Measurements from ENCODE around the gene CPO.

The CPO gene

DNA sequence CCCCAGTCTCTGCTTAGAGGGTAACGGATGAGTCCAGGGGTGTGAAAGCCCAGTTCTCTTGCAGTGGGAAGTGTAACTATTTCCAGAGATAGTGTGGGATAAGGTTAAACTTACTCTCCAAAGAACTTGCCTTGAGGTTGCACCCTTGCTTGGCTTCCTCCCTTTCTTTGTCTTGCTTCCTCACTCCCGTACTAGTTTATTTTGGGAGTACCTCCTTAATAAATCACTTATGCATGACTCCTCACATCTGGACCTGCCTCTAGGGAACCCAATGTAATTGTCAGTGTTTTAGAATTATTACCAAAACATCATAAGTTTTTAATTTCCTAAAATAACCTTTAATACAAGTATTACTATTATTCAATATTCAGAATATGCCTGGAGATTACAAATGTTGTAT lies 35.2 kb downstream of the CPO start:
- DNase-seq = no peak

DNA sequence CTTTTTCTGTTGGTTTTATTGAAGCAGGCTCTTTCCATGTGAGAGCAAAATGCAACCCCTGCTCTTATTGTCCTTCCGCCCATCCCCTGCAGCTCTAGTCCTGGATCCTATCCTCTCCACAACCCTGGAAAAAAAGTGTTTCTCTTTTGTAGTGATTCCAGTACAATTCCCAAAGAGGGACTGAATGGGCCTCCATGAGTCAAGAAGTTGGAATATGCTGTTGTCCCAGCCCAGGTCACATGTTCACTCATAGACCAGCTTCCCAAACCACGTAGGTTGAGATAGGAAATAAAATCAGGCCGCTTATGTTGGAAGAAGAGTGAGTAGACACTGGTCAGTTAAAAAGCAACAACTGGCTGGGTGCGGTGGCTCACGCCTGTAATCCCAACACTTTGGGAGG lies 39.4 kb downstream of the CPO start:
- no peak for DNase-seq

DNA sequence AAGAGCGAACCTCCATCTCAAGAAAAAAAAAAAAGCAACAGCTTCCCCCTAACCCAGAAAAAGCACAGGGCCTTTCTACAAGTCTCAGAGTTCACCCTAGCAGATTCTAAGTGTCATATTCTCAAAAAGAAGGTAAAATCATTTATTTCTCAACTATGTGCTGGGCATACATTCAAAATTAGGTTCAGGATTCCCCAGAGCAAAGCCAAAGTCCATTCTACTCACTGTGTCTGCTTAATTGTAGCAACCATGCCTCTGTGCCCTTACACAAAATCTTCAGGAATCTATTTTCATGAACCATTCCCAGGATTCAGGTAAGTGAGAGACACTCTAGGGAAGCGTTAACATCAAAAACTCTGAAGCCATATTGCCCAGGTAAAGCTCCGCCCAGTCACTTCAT lies 40.0 kb downstream of the CPO start:
- no peak for DNase-seq

DNA sequence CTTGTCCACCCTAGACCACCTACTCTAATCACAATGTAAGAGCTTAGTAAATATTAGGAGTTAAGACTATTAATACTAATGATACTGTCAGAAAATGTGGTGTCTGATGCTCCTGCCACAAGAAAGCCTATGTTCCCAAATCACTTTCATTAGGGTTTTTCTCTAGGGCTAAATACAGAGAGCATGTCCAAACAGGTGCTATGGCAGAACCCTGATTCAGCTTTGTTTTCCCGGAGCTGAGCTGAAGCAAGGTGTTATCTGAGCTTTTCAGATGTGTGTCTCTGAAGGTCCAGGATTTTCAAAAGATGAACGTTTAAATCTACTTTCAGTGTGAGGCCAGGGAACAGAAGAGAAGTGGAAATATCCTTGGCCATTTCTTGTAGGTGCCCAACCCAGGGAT lies 40.6 kb downstream of the CPO start:
- DNase-seq = no peak

DNA sequence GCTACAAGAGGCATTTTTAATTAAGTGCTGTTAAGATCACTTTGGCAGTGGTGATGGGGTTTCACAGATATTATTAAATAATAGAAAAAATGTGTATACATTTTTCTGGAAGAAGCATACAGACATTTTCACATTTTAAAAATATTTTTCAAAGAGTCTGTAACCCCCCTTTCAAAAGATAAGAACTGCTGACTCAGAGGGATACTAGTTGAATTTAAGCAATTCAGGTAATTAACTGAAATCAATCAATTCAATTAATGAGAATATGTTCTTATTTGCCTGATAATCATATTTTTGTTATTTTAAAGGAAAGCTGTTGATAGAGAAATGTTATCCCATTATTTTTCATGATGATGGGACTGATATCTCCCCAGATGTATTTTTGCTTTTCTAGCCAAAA lies 41.1 kb downstream of the CPO start:
- DNase-seq = no peak

GRCh38 chr2:206981086-206981674 lies 41.9 kb downstream of the CPO start:
- no peak for DNase-seq

GRCh38 chr2:206981739-206982340 lies 42.5 kb downstream of the CPO start:
- DNase-seq = peak; percentile 3

- no peak for DNase-seq
Measured at GRCh38 chr2:206982360-206982955, 43.1 kb downstream of the CPO start.

DNA sequence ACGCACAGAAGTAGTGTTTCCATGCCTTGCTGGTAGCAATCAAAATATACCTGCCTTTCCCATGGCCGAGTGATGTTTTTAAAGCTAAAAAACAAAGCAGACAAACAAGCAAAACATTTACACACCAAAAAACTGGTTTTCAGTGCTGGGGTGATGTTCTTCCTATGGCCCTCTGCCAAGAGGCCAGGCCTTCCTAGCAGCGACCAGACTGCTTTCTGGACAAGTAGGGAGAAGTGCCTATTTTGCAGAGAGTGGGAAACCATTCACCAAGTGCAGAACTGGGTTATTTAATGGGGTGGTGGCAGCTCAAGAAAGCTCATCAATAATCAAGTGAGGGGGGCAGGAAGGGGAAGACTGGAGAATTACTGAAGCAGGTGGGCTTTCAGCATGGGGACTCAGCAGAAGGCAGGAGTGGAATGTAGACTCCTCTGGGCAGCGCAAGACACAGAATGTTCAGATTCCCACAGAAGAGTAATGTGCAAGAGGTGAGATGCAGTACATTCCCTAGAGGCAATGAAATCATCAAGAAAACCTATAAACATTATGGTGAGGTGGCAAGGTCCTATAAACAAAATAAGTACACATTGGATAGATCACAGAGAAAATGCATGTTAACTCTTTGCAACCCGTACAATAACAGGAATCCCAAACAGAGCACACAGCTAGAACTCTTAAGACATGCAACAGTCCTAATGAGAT lies 44.0 kb downstream of the CPO start:
- DNase-seq = no peak

- DNase-seq = no peak
Measured at GRCh38 chr2:206984206-206984605, 44.9 kb downstream of the CPO start.

GRCh38 chr2:206986943-206987342 lies 47.6 kb downstream of the CPO start:
- no peak for DNase-seq

DNA sequence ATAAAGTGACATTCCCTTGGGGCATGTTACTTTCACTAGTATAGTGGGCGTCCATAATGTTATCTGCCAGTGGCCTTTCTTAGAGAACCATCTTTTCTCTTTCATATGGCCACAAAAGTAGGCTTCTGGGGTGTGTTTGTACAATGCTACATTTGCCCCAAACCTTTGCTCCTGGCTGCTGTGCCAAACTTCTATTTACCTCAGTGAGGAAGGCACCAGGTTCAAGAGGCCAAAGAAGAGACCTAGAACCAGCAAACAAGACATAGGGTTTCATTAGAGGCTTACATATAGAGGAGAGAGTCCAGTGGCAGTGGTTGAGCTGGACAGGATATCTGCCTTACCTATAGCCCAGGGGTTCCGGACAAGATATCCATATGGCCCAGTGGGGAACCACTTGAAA lies 48.5 kb downstream of the CPO start:
- DNase-seq = no peak

DNA sequence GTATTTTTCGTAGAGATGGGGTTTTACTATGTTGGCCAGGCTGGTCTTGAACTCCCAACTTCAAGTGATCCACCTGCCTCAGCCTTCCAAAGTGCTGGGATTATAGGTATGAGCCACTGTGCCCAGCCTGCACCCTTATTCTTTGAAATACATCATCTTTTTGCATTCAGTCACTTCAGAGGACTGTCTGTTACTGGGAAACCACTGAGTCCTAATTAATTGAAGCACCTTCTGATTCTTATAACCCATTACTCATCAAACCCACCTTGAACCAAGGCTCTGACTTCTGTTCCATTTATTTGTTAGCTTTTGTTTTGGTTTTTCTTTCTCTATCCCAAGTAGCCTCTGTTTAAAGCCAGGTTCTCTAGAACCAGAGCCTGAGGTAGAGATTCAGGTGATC lies 49.6 kb downstream of the CPO start:
- no peak for DNase-seq

GRCh38 chr2:206989311-206989710 lies 50.0 kb downstream of the CPO start:
- peak; percentile 2 for DNase-seq

GRCh38 chr2:206990360-206990759 lies 51.0 kb downstream of the CPO start:
- DNase-seq = no peak

- DNase-seq = no peak
Measured at GRCh38 chr2:206991070-206991469, 51.8 kb downstream of the CPO start.

- no peak for DNase-seq
Measured at GRCh38 chr2:206993396-206993911, 54.1 kb downstream of the CPO start.

DNA sequence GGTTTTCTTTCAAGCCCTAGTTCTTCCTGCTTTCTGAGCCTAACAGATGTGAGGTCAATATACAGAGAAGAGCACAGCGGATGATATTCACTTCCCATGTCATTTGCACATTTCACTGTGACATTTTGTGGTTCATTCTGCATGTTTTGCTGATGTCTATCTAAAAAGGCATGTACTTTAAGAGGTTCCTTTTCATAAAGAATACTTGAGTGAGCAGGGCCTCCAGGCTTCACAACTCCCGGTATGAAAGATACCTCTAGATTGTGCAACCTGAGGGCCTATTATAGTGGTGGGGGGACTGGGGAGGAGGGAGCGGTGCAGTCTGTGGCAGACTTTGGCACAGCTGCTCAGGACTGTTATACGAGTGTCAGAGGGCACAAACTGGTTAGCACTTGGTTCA lies 54.6 kb downstream of the CPO start:
- DNase-seq = no peak

GRCh38 chr2:206996556-206997065 lies 57.3 kb downstream of the CPO start:
- no peak for DNase-seq

DNA sequence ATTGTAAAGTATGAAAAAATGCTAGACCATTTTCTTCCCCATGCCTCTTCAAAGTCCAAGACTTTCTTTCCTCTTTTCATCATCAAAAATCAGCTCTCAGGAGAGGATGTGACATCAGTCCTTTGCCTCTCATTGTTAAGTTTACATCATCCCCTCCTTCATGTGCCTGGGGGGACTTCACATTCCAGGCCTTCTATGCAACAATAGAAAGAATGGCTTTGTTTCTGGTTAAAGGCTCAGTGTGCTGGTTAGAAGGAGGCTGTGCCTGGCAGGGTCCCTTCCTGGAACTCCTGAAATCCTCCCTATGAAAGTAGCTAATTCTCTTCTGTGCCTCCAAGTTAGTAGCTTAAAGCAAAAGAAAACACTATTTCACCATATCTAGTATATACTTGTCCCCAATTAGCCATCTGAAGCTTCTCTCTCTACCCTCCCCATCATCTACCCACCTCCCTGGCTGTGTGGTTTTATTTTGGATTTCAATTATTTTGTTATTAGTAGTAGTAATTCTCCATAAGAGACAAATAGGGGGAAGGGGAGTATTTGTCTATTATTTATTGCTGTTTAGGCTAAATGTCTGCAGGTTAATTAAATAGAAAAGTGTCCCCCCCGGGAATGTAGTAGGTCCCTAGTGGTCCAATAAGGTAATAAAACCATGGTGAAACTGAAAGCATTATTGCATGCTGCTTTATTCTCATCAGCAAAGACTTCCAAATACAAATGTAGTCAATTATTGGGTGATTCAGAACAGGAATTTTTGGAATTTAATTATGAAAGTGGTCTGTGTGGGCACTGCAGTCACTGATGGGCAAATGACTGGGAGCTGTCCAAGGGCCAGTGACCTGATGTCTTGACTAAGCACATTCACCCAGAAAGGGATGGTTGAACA lies 69.0 kb downstream of the CPO start:
- no peak for DNase-seq

DNA sequence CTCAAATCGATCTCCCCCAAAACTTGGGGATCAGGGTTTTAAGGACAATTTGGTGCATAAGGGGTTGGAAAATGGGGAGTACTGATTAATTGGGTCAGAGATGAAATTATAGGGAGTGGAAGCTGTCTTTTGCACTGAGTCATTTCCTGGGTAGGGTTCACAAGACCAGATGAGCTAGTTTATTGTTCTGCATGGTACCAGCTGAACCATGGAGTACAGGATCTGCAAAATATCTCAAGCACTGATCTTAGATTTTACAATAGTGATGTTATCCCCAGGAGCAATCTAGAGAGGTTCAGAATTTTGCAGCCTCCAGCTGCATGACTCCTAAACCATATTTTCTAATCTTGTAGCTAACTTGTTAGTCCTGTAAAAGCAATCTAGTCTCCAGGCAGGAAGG lies 73.1 kb downstream of the CPO start:
- no peak for DNase-seq

GRCh38 chr2:207014424-207014823 lies 75.1 kb downstream of the CPO start:
- DNase-seq = no peak

DNA sequence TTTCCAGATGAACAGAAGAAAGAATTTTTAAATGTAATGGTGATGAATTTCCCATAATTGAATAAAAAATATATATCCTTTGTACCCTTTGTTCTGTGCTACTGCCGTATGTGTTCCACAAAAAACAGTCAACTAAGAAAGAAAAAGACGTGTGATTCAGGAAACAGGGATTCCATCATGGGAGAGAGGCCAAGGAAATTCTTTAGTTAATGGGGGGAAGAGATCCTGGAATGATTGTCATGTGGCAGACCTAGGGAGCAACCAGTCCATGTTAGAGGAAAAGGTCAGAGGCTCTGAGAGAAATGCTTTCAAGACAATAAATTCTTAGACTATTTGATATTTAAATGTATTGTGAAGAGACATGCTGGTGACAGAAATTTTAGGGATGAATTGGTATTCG lies 76.6 kb downstream of the CPO start:
- DNase-seq = no peak

Measured in CD4-positive, alpha-beta T cell treated with Interleukin-4 for 4 hours (primary cell).